Testis (tissue), 2 donors: ENCODE data around the gene ZBTB5.

ENCODE experiments used
- CTCF ChIP-seq, 3 experiments: fragments of 450-650 bp in 2 of 3; fragments of 200-600 bp in 1 of 3; sonication (generic) in 1 of 3; IDR thresholded peaks; one replicate each; pipeline ENCODE4 v1.5.1; 2016 to 2019; ENCODE audit warnings: antibody characterized with exemption in 3 of 3, mild to moderate bottlenecking in 2 of 3, moderate library complexity in 1 of 3
- POLR2A ChIP-seq: fragments of 450-650 bp; IDR thresholded peaks from one replicate; pipeline ENCODE4 v1.6.1; 2017; ENCODE audit warnings: antibody characterized with exemption, mild to moderate bottlenecking, moderate library complexity

DNA sequence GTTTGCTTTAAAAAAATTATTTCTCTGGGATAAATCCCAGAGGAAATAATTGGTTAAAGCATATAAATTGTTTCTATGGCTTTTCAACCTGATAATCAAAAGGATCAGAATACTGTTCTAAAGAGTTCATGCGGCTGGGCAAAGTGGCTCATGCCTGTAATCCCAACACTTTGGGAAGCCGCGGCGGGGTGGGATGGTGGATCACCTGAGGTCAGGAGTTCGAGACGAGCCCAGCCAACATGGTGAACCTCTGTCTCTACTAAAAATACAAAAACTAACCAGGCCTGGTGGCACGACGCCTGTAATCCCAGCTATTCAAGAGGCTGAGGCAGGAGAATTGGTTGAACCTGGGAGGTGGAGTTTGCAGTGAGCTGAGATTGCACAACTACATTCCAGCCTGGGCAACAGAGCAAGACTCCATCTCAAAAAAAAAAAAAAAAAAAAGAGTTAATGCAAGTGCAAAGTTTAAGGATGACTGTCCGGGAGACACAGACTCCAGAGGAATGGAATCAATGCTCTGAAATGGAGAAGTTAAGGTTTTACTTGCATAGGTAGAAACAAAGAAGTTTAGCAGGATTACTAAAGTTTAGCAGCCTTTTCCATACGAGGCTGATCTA lies 59.4 kb downstream of the ZBTB5 start:
- TF ChIP-seq POLR2A (no peak), CTCF (IDR thresholded peaks at IDR 0.05) (no peak)
